Measurements from ENCODE around the gene KLHL40. TPM values are rescaled to one million over a fixed set of nuclear protein-coding genes. Genes with fewer than 3 reads are reported as not detected.

KLHL40 gene
- total RNA-seq, 1 experiment from 2014 or later: not detected

GRCh38 chr3:42639192-42639591 is 46.1 kb upstream of the KLHL40 start:
- no peaks in the 10 kb centered on the region for H3K27me3 ChIP-seq (replicated peaks; ENCODE audit: insufficient read depth, low read depth, low read length, poor library complexity)
- DNase-seq (ENCODE audit: low spot score): no peak
- CTCF ChIA-PET: no interaction called here
- TF ChIP-seq EZH2 (IDR thresholded peaks at IDR 0.05; ENCODE audit: borderline replicate concordance, low read depth, low read length, poor library complexity, severe bottlenecking): no peak
- TF ChIP-seq CTCF (conservative IDR thresholded peaks at IDR 0.05; ENCODE audit: low read depth, low read length): no peak
- H3K36me3 ChIP-seq (ENCODE audit: insufficient read depth, low read length, poor library complexity, severe bottlenecking): peaks cover 73% of the 10 kb centered on the region
- no peaks in the 10 kb centered on the region for H3K9me3 ChIP-seq (ENCODE audit: low read depth, low read length, poor library complexity, severe bottlenecking)
- intact Hi-C loops (cut with micrococcal nuclease; ENCODE audit: unreplicated experiment): no loop called here
- no peak overlapping the region for H3K27ac ChIP-seq (ENCODE audit: low read depth, low read length, poor library complexity, severe bottlenecking)
- H3K4me1 ChIP-seq (ENCODE audit: insufficient read depth, low read length, poor library complexity, severe bottlenecking): no peaks in the 10 kb centered on the region
- no peak overlapping the region for H3K4me3 ChIP-seq (ENCODE audit: low read depth, low read length, poor library complexity, severe bottlenecking)
- BruUV-seq (replicated peaks): no TSS peak
- POLR2A ChIA-PET (ENCODE audit: low non-redundant PET): no interaction called here

DNA sequence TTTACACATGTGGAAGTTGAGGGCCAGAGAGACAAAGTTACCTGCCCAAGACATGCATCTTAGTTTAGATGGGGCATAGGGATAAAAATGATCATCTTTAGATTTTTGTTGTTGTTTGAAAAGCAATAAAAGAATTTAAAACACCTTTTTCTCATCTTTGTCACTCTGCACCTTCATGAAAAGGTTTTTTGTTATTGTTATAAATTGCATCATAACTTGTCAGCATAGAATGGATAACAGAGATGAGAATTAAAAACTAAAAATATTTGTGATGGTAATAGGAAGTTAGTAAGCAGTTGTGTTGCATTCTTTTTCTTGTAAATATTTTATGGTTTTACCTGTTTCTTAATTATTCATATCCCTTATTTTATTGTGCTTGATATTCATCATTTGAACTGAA is 45.2 kb upstream of the KLHL40 start:
- Histone ChIP-seq H3K9me3 (ENCODE audit: low read depth, low read length, poor library complexity, severe bottlenecking) (no peaks in the 10 kb centered on the region), H3K27ac (ENCODE audit: low read depth, low read length, poor library complexity, severe bottlenecking) (no peak overlapping the region), H3K4me3 (ENCODE audit: low read depth, low read length, poor library complexity, severe bottlenecking) (no peak overlapping the region), H3K4me1 (ENCODE audit: insufficient read depth, low read length, poor library complexity, severe bottlenecking) (no peaks in the 10 kb centered on the region), H3K36me3 (ENCODE audit: insufficient read depth, low read length, poor library complexity, severe bottlenecking) (peaks cover 71% of the 10 kb centered on the region), H3K27me3 (replicated peaks; ENCODE audit: insufficient read depth, low read depth, low read length, poor library complexity) (no peaks in the 10 kb centered on the region)
- no peak for TF ChIP-seq EZH2 (IDR thresholded peaks at IDR 0.05; ENCODE audit: borderline replicate concordance, low read depth, low read length, poor library complexity, severe bottlenecking)
- no peak for TF ChIP-seq CTCF (conservative IDR thresholded peaks at IDR 0.05; ENCODE audit: low read depth, low read length)
- no peak for DNase-seq (ENCODE audit: low spot score)
- no TSS peak for BruUV-seq (replicated peaks)
- intact Hi-C loops (cut with micrococcal nuclease; ENCODE audit: unreplicated experiment): no loop called here
- ChIA-PET POLR2A (ENCODE audit: low non-redundant PET) (no interaction called here), CTCF (no interaction called here)

DNA sequence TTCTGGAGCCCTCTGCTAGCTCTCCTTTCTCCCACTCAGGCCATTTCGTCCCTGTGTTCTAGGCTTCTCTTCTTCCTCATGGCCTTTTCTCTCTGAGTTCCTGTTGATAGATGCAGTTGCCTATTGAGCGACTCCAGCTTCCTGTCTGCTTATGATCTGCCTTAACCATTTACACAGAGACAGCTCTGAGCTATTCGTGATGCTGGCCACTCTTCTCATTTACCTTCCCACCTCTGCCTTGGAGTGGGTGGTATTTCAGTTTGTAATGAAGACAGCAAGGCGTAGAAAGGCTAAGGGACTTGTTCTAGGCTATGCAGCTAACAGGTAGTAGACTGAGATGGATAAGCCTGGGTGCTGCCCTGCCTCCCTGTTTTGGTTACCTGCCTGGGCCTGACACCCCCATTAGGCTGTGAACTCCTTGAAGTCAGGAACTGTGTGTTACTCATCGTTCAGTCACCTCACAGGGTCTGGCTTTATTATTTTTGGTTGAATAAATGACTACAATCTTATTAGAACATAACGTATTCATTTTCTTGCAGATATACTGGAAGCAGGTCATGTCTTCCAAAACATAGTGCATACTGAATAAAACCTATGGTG is 44.5 kb upstream of the KLHL40 start:
- intact Hi-C loops (cut with micrococcal nuclease; ENCODE audit: unreplicated experiment): no loop called here
- DNase-seq (ENCODE audit: low spot score): no peak
- TF ChIP-seq EZH2 (IDR thresholded peaks at IDR 0.05; ENCODE audit: borderline replicate concordance, low read depth, low read length, poor library complexity, severe bottlenecking) (no peak), CTCF (conservative IDR thresholded peaks at IDR 0.05; ENCODE audit: low read depth, low read length) (no peak)
- no peaks in the 10 kb centered on the region for H3K27me3 ChIP-seq (replicated peaks; ENCODE audit: insufficient read depth, low read depth, low read length, poor library complexity)
- no peaks in the 10 kb centered on the region for H3K4me1 ChIP-seq (ENCODE audit: insufficient read depth, low read length, poor library complexity, severe bottlenecking)
- H3K4me3 ChIP-seq (ENCODE audit: low read depth, low read length, poor library complexity, severe bottlenecking): no peak overlapping the region
- peaks cover 75% of the 10 kb centered on the region for H3K36me3 ChIP-seq (ENCODE audit: insufficient read depth, low read length, poor library complexity, severe bottlenecking)
- no peaks in the 10 kb centered on the region for H3K9me3 ChIP-seq (ENCODE audit: low read depth, low read length, poor library complexity, severe bottlenecking)
- BruUV-seq (replicated peaks): no TSS peak
- ChIA-PET CTCF (no interaction called here), POLR2A (ENCODE audit: low non-redundant PET) (no interaction called here)
- no peak overlapping the region for H3K27ac ChIP-seq (ENCODE audit: low read depth, low read length, poor library complexity, severe bottlenecking)
